ENCODE data around the gene GPR34.
"Not testable (repeated sequence)": the region's sequence is repeated elsewhere in the genome, so short reads cannot be mapped to it uniquely, and the experiment has no call there.

The GPR34 gene, protein sequence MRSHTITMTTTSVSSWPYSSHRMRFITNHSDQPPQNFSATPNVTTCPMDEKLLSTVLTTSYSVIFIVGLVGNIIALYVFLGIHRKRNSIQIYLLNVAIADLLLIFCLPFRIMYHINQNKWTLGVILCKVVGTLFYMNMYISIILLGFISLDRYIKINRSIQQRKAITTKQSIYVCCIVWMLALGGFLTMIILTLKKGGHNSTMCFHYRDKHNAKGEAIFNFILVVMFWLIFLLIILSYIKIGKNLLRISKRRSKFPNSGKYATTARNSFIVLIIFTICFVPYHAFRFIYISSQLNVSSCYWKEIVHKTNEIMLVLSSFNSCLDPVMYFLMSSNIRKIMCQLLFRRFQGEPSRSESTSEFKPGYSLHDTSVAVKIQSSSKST
- total RNA-seq: 0 to 0.49 (median 0) reads per million in 4 experiments

DNA sequence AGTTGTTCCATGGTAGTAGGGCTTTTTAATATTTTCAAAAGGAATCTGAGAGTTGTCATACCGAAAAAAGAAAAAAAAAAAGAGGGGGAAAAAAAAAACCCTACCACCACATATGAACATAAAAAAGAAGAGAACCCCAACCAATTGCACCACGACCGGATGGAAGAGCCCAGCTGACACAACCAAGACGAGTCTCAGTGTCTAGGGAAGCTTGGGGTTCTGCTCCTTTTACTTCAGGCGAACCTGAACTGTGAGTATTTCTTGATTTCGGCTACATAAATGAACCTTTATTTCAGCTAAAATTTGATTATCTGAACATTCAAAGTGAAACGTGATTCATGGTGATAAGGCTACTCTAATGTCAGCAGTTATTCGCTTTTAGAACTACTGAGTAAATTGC lies at the start of gene GPR34:
Gene GPR34, plus strand, starts transcription at position 139 of the 400 bp plus-strand sequence. CDS start 6,661 bp downstream, outside the sequence.
- DNase-seq: no peak

DNA sequence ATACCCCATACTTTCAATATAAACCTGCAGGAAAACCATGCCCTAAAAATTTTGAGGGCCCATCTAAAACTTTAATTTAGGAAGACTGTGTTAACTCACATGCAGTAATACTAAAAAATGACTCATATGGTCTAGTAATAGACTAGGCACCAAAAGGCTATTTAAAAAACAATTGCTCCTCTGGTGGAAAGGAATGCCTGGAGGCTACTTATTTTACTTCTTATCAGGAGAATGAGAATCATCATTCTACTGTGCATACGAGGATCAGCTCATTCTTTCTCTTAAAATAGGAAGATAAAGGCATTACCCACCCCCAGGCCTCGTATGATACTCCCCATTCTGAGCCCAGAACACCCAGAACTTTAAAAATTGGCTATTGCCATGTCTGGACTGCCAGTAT lies 42.6 kb upstream of the GPR34 start:
- not testable (repeated sequence) for DNase-seq

DNA sequence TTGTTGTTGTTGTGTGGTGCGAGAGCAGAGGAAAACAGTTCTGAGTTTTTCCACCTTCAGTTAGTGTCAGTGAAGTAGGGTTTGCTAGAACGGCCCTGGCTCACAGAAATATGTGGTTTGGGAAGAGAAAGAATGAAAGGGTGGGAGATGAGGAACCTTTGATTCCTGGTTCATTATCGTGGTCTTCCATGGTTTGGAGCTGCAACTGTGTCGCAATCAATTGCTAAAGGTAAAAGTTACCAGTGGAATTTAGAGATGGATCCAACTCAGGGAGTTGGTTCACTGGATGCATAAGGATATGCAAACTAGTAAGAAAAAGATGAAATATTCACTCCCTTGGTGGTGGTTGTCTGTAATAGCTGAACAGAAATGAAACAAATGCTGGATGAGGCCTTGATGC lies 35.6 kb upstream of the GPR34 start:
- DNase-seq: no peak

DNA sequence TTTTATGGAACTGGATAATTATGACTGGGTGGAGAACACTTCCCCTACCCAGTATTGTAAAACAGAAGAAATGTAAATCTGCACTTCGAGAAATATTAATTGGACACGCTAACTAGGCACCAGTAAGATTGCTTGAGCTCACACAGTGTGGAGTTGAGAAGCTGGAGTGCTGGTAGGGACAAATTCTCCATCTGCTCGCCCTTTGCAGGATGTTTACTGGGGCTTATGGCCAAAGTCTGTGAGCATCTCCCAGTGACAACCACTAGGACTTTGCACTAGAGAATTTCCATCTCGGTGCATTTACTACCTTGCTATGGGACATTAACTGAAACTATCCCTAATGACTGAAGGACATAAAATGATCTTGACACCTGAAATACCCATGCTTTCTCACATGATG lies 33.7 kb upstream of the GPR34 start:
- no peak for DNase-seq

DNA sequence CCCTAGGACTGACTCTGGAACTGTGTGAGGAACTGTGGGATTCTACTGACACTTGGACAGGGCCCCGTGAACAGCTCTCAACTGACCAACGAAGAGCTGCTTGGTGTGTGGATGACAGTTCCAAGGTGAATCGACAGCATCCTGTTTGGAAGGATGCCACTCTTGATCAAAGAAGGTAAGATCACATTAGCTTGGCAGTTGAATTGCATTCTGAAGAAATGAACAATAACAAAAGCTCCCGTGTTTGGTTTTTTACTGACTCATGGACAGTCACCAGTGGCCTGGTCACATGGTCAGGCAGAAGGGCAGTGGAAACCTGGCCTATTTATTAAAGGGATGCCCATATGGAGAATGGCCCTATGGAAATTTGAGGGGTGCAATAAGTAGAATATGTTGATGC lies 33.1 kb upstream of the GPR34 start:
- no peak for DNase-seq

DNA sequence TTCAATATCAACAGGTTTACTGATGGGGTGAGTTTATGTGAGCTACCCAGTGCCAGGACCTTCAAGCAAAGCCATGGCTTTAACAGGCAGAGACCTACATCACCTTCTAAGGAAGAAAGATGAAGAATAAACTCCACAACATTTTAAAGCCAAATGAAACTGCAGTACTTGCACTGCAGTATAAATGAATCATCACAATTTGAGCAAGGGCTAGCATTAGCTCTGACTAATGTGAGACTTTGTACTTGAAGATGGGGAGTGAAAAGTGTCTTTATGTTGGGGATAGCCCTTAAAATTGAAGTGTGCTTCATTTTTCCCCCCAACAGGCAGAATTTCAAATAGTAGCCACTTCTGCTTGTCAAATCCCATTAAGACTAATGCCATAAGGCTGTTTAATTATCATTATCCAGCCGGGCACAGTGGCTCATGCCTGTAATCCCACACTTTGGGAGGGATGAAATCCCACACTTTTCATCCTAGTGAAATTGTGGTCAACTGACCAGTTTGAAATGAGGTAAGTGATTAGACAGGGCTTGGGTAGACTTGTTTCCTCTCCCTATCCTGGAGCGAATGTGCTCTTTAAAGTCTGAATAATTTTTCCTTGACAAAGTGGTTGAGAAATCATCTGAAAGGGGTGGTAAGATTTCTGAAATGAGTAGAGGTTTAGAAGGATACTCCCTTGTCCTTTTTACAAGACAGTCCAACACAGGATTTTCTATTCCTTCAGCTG lies 27.2 kb upstream of the GPR34 start:
- no peak for DNase-seq

DNA sequence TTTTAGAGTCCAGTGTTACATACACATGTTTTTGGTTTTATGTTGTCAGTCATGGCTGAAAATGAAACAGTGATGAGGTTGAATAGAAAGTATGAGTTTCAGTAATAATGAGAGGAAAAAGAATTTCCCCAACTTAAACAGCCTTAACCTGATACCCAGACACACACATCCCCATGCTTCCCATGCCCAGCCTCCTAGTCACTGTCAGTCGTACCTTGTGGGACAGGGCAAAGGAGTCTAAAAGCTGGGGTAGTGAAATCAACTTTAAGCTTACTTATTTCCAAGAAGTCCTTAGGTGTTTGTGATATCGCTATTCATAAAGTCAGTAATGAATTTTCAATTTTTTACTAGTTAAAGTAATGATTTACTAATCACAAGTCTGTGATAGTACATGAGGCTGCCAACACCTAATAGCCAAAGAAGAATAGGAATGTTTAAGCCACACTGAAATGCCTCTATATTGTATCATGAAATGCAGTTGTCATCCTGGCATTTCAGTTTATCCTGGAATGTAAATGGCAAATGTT lies 24.3 kb upstream of the GPR34 start:
- no peak for DNase-seq

DNA sequence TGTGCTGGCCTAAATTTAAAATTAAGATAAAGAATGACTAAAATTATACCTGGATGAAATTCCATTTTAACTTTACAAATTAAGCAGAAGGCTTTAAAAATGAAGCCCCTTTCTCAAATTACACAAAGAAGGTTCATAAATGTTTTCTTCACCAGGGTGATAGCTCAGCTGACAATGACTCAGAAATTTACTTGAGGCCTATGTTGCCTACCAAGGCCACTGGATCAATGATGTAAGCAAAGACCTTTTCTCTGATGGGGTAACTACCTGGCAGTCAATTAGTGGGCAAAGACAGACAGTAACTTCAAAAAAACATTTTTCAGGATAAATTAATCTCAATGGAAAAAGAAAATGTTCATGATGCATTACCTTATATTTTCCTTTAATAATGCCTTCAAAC lies 23.9 kb upstream of the GPR34 start:
- no peak for DNase-seq

DNA sequence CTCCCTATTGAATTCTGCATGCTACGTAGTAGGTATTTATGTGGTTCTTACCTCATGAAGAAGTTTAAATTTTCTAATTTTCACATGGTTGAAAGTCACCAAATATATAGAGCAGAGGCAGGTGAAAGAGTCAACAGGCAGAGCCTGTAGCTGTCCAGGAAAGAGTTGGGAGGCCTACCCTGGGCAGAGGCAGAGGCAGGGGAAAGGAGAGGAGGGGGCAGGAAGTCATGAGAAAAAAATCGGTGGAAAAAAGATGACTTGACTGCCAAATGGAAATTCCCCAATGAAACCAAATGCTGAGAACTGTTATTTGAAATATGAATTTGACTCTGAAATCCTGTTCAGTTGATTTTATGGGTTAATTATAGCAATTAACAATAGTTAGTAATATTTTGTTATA lies 23.1 kb upstream of the GPR34 start:
- DNase-seq: no peak

DNA sequence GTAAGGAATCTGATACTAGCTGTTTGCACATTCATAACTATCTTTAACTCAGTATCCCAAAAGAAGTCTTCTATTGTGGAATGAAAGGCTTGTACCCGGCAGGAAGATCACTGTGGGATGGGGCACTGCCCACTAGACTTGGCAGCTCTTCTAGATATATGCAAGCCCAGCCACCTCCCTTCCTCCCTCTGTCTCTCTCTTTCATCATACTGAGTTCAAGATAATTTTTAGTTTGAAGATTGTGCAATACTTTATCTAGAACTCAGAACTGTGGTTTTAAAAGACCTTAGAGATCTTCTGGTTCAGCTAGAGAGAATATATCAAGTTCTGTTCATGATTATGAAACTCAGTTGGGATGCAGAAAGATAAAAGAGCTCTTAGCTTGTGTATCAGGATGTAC lies 22.5 kb upstream of the GPR34 start:
- no peak for DNase-seq

DNA sequence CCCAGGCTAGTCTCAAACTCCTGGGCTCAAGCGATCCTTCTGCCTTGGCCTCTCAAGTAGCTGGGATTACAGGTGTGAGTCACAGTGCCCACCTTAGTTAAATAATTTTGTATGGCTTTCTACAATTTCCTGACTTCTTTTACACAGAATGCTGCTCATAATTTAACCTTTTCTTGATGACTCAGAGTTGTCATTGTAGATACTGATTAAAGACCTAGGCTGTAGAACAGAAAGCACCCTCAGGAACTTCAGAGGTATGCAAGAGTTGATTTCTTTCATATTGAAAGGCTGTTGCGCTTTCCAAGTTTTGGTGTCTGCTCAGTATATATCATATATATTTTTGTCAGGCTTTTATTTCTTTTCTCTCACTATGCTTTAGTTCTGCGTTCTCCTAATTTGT lies 21.1 kb upstream of the GPR34 start:
- no peak for DNase-seq

DNA sequence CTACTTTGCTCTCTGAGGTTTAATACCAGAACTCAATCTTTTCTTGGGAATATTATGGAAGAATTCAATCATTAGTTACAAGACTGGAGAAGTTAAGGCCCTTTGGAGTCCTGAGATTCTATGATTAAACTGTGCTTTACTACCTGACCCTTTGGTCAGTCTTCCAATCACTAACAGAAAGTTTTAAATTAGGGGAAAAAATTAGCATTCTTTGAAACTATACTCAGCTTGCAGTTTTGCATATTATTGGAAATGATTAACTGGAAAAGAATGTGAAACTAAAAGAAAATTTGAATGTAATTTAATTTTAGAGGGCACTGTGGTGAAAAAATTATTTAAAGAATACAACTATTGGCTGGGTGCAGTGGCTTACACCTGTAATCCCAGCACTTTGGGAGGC lies 18.7 kb upstream of the GPR34 start:
- DNase-seq: no peak

DNA sequence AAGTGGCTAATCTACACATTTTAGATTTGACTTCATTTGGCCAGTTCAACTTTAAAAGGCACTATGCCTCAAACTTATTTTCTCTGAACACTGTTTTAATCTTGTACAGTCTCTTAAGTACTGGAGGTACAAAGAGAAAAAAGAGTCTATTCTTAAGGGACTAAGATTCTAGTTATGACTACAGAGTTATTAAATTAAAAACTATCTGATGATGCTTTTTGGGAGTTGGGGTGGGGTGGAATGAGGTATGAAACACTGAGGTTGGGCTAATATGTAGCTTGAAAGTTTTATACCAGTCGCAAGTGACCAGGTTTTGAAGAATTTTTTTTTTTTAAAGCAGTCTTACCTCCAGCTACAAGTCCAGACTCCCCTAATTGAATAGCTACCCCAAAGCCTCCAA lies 17.7 kb upstream of the GPR34 start:
- no peak for DNase-seq

DNA sequence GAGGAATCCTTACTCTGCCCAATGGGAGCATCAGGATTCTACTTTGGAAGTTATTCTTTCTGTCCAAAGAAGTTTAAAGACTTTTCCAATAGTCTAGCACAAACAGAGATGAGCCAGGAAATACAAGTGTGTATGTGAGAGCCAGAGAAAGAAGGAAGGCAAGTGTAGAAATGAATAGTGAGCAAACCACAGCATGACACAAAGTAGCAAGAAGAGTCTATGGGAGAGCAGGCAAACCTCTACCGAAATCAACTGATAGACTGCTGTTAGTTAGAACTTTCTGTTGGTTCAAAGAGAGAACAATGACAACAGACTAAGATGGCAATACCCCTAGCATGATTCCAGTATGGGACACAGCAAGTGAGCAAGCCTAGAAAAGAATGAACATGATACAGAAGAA lies 16.1 kb upstream of the GPR34 start:
- DNase-seq: no peak

DNA sequence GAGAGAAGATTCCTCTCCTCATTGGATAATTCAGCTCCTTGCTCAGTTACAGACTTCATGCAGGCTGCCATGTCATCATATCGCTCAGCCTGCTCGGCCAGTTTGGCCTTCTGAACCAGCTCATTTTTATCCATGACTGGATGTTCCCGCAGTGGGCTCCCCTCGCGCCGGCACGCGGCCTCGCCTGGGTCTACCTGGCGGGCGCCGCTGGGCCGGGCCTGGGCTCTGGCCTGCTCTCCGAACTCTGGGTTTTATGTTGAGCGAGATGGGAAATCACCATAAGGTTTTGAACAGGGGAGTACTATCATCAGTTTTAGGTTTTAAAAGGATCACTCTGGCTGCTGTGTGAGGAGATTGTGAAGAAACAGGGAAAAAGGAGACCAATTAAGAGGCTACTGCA lies 12.4 kb upstream of the GPR34 start:
- DNase-seq: not testable (repeated sequence)

DNA sequence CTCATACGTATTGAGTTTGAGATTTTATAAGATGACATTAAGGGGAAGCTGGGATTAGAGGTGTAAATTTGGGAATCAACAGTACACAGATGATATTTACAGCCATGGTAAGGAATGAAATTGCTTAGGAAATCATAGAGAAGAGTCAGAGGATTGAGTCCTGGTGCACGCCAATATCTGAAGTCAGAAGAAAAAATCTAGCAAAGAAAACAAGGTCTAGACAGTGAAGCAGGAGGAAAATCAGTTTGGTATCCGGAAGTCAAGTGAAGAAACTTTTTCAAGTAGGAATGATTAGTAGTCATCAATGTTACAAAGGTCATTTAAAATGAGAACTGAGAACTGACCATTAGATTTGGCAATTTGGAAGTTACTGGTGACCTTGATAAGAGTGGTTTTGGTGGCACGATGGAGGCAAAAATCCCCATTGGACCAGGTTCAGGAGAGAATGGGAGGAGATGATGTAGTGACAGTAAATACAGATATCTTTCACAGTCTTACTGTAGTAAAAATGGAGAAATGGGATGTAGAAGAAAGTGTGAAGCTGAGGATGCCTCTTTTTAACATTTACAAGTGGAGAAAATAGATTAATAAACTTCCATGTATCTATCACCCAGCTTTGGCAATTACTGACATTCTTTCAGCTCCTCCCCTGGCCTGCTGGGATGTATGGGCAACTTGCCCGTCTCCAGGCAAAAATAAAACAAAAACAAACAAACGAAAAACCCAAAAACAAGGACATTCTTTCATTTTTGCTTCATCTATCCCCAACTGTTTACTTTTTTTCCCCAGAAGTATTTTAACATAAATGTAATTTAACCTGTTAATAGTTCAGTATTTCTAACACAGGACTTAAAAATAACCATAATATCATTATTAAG lies 11.4 kb upstream of the GPR34 start:
- DNase-seq: no peak

DNA sequence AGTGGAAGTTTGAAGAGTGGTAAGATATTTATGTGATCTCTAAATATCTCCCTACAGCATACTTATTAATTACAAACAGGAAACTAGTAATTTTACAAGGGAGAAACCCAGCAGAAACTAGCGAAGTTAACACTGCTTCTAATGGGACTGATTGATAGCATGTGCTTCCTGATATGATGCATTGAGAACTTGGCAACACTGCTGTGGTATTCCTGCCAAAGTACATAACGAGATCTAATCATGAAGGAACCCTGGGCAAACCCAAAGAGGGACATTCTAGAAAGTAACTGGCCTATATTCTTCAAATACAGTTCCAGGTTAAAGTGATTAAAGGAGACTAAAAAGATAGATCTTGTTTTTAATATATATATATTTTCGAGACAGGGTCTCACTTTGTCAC lies 4.6 kb upstream of the GPR34 start:
- no peak for DNase-seq

DNA sequence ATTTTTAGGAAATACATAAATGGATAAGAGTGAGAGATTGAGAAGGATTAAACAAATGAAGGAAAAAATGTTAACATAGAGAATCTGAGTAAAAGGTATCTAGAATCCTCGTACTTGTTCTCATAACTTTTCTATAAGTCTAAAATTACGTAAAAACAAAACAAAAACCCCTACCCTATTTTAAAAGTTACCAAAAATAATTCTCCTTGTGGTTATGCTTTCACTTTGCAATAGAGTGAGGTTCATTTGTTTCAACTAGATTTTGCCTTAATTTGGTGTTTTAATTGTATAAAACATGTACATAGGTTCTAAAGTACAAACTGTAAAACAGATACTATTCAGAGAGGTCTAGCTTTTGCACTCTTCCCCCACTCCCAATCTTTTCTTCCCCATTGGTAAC lies 3.8 kb upstream of the GPR34 start:
- DNase-seq: no peak

DNA sequence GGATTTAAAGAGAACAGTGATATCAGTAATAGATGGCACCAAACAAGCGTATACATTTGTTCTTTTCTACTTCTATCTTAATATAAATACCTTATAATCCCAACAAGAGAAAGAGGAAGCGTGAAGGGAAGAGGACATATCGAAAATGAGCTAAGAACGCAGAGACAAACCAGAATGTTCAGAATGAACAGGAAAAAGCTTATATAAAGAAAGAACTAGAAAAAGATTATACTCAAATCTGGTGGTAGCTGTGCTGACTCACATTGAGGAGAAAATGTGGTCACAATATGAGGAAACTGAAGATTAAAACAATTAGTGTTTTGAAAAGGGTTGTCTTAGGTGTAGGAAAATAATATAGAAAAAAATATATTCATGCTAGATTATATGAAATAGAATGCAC lies 2.0 kb upstream of the GPR34 start:
- no peak for DNase-seq

DNA sequence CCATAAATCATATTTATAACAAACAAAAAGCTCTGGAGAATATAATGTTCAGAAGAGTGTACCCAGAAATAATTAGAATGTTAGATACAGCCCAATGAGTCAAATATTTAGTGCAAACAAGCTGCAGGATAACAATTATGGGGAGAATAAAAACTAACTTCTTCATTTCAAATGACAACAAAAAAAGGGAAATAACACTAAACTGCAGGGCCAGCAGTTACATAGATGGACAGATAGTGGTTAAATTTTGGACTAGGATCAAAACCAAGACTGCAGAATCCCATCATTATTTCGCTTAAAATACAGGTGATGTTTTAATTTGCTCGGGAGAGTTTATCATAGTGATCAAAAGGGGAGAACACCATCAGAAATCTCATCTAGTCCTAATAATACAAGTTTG lies 617 bp upstream of the GPR34 start:
- no peak for DNase-seq

DNA sequence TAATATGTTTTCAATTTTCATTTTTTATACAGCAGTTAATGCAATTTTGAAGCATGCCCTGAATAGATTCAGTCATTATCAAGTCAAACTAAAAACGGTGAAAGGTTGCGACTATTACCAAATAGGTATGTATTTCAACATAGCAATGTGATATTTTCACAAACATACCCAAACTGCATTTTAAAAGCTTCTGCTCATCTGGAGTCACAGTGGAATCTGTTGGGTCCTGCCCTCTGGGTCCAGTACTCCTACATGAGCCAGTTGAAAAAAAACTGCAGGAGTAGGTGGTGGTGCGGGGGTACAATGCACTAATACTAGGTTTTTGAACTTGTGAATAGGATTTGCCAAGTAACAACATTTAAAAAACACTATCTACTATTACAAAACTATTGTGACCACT lies 938 bp downstream of the GPR34 start:
- no peak for DNase-seq

DNA sequence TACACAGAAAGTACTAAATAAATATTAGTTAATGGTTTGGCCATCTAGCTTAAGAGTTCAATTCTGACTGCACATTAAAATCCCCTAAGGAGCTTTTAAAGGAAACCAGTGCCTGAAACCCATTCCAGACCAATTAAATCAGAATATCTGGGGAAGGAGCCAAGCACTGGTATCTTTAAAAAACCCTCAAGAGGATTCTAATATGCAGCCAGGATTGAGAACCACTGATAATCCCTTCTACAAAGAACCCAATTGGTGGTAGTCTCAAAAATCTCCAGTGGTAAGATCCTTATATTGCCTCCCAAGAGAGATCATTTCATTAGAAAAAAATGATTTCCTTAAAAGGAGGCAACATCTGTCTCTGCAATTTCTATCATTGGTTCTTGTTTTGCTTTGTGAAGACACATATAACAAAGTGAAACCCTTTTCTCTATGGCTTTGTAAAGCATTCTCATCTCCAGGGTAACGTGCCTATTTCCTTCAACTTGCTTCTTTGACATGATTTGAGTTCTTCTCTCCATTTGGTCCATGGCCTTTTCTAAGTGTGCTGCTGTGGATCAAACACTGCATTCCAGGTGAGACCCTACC lies 3.5 kb downstream of the GPR34 start:
- DNase-seq: no peak

DNA sequence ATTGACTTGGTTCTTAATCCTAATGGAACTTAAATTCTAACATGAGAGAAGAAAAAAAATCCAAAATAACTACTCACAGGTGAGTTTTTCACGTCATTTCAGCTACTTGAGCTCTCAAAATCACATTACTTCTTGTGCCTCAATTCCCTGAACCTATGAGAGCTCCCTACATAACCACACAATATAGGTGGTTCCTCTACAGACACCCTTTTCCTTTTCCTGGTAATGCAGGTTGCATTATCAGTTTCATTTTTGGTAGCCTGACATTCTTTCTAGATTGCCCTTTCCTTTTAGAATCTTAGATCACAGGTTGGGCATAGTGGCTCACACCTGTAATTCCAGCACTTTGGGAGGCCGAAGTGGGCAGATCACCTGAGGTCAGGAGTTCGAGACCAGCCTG lies 4.3 kb downstream of the GPR34 start:
- no peak for DNase-seq
